ENCODE data around the gene C10orf120. TPM values are rescaled to one million over a fixed set of nuclear protein-coding genes. Genes with fewer than 3 reads are reported as not detected.
A peak's percentile ranks its signal among the peaks of the same experiment; 100 is the strongest.

C10orf120 gene
- total RNA-seq, 1 donor from 2014 or later = not detected

DNA sequence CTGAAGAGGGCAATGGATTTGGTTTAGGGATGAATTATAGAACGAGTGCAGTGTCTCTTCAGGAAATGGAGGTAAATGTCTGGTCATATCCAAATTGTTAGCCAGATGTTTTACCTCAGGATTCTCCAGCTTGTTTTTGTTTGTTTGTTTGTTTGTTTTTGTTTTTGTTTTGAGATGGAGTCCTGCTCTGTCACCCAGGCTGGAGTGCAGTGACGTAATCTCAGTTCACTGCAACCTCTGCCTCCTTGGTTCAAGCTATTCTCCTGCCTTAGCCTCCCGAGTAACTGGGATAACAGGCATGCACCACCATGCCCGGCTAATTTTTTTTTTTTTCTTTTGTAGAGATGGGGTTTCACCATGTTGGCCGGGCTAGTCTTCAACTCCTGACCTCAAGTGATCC is 6.9 kb downstream of the C10orf120 start:
- no peak overlapping the region for H3K27ac ChIP-seq
- no peak overlapping the region for H3K4me3 ChIP-seq
- no peaks in the 10 kb centered on the region for H3K27me3 ChIP-seq
- intact Hi-C loops (cut with DNase I) = no loop called here
- no peak for DNase-seq (ENCODE audit: low spot score in 2 of 2)
- H3K9me3 ChIP-seq = no peaks in the 10 kb centered on the region
- H3K4me1 ChIP-seq = peaks cover 0 to 5% of the 10 kb centered on the region in 2 donors
- TF ChIP-seq, protein P1, sequence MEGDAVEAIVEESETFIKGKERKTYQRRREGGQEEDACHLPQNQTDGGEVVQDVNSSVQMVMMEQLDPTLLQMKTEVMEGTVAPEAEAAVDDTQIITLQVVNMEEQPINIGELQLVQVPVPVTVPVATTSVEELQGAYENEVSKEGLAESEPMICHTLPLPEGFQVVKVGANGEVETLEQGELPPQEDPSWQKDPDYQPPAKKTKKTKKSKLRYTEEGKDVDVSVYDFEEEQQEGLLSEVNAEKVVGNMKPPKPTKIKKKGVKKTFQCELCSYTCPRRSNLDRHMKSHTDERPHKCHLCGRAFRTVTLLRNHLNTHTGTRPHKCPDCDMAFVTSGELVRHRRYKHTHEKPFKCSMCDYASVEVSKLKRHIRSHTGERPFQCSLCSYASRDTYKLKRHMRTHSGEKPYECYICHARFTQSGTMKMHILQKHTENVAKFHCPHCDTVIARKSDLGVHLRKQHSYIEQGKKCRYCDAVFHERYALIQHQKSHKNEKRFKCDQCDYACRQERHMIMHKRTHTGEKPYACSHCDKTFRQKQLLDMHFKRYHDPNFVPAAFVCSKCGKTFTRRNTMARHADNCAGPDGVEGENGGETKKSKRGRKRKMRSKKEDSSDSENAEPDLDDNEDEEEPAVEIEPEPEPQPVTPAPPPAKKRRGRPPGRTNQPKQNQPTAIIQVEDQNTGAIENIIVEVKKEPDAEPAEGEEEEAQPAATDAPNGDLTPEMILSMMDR (IDR thresholded peaks at IDR 0.05) = no peak
- H3K36me3 ChIP-seq = no peaks in the 10 kb centered on the region

DNA sequence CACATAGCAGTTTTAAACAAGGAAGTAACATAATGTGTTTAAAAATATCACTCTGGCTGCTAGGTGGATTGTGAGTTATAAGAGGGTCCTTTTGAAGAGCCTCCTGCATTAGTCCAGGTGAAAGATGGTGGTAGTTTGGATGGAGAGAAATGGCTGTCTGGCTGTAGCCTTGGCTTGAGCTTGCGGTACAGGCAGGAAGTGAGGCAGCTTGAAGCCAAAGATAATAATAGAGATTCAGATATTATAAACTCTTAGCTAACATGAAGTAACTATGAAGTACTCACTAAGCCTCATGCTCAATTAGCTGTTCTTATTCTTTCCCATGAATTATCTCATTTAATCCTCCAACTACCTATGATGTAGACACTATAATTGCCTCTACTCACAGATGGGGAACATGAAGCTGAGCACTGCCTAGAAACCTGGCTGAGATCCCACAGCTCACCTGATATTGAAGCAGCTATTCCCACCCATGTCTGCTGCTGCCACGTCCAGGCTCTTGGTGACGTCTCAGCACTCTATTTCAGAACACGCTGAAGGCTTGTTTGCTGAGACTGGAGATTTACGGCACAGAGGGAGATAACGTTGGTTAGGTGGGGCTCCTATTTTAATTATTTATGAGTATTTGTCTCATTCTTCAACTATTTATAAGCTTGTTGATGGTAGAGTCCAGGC is 10.4 kb downstream of the C10orf120 start:
- Histone ChIP-seq H3K36me3 (no peaks in the 10 kb centered on the region), H3K4me3 (no peak overlapping the region), H3K27ac (peak overlapping the region; percentile 0 to 42), H3K9me3 (no peaks in the 10 kb centered on the region), H3K4me1 (peaks cover 0 to 5% of the 10 kb centered on the region in 2 donors), H3K27me3 (no peaks in the 10 kb centered on the region)
- TF ChIP-seq, protein P1 (IDR thresholded peaks at IDR 0.05) = no peak
- no peak for DNase-seq (ENCODE audit: low spot score in 2 of 2)
- intact Hi-C loops (cut with DNase I) = no loop called here

DNA sequence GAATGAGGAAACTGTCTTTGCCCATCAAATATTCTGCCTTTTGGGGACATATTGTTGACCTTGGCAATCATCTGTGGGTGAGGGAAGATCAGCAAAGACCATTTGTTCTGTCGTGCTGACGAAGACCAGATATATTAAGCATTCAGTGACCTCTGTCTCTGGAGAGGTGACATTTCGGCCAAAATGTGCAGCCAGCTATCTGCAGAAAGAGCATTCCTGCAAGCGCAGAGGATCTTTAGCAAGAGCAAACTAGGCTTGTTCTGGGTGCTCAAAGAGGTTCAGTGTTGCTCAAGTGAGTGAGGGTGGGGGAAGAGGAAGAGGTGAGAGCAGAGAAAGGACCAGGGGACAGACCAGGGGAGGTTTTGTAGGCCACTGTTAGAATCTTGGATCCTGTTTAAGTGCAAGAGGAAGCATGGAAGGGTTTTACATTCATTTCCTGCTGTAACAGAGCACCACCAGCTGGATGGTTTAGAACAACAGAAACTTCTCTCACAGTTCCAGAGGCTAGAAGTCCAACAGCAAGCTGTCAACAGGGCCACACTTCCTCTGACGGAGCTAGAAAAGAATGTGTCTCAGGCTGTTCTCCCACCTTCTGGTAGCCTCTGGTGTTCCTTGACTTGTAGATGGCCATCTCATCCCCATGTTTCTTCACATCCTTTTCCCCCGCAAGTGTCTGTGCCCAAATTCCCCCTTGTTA is 11.2 kb downstream of the C10orf120 start:
- intact Hi-C loops (cut with DNase I) = no loop called here
- Histone ChIP-seq H3K4me1 (peaks cover 0 to 5% of the 10 kb centered on the region in 2 donors), H3K36me3 (no peaks in the 10 kb centered on the region), H3K4me3 (no peak overlapping the region), H3K27me3 (no peaks in the 10 kb centered on the region), H3K27ac (peak overlapping the region; percentile 0 to 42), H3K9me3 (no peaks in the 10 kb centered on the region)
- DNase-seq (ENCODE audit: low spot score in 2 of 2) = peak in 1 of 2 donors; percentile 65
- TF ChIP-seq, protein P1 (IDR thresholded peaks at IDR 0.05) = no peak

DNA sequence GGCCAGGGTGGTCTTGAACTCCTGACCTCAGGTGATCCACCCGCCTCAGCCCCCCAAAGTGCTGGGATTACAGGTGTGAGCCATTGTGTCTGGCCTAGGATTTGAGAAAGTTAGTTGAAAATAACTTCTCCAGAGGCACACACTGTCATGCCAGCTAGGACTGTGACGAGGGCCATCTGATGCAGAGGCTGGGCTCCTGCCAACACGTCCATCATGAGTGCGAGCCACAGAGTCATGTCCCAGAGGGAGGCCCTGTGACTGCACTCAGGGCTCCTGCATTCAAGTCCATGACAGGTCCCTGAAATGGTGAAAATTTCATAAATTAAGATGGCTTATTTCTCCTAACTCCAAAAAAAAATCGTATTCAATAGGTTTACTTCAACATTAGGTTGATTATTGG is 17.1 kb downstream of the C10orf120 start:
- no peak for DNase-seq (ENCODE audit: low spot score in 2 of 2)
- Histone ChIP-seq H3K36me3 (no peaks in the 10 kb centered on the region), H3K27me3 (no peaks in the 10 kb centered on the region), H3K9me3 (no peaks in the 10 kb centered on the region), H3K4me1 (no peaks in the 10 kb centered on the region), H3K27ac (no peak overlapping the region), H3K4me3 (no peak overlapping the region)
- TF ChIP-seq, protein P1 (IDR thresholded peaks at IDR 0.05) = no peak
- intact Hi-C loops (cut with DNase I) = no loop called here

DNA sequence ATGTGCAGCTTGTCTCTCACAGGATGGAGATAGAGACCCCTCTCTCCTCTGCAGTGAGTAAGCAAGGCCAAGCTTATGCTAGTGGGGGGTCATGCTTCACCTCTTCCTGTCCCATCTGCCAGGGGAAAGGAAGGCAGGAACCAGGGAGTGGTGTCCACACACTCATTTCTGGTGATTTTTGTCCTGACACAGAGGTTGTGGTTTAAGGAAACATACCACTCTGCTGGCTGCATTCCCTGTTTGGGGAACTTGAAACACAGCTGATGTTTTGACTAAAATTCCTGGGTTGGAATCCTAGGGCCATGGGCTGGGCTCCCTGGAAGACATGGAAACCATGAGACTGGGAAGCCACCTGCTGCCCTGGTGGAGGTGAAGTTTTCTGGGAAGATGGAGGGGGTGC is 21.4 kb downstream of the C10orf120 start:
- Histone ChIP-seq H3K27me3 (no peaks in the 10 kb centered on the region), H3K36me3 (no peaks in the 10 kb centered on the region), H3K4me1 (no peaks in the 10 kb centered on the region), H3K27ac (no peak overlapping the region), H3K9me3 (no peaks in the 10 kb centered on the region), H3K4me3 (no peak overlapping the region)
- TF ChIP-seq, protein P1 (IDR thresholded peaks at IDR 0.05) = no peak
- intact Hi-C loops (cut with DNase I) = no loop called here
- no peak for DNase-seq (ENCODE audit: low spot score in 2 of 2)
